GM12878 (cell line): ENCODE measurements around the gene TMEM235. TPM values are rescaled to one million over a fixed set of nuclear protein-coding genes. Genes with fewer than 3 reads are reported as not detected.

Experiments used
- ATAC-seq: fragments of 200-7000 bp; cut with Tn5 transposase; 3 replicates; pipeline ENCODE4 v1.9.1; 2020; ENCODE audit warnings: mild to moderate bottlenecking, moderate library complexity
- BruUV-seq: library from RNA; stranded (reverse); fragments of 400-500 nt; replicated peaks from 2 replicates; lab custom pipeline; 2021; lab: Mats Ljungman, UMichigan
- CTCF ChIA-PET: fragments of 300-600 bp; sonication (Branson Sonifier 250); formaldehyde crosslinking; extraction: SDS; loops from one replicate; lab custom pipeline; 2021; ENCODE audit warnings: inconsistent platforms; lab: Yijun Ruan, JAX
- POLR2A ChIA-PET: fragments of 350-600 bp; formaldehyde crosslinking; extraction: SDS; loops from one replicate; lab custom pipeline; 2021; ENCODE audit warnings: inconsistent platforms; lab: Charles Lee
- RAD21 ChIA-PET: fragments of 300-600 bp; sonication (Branson Sonifier 250); formaldehyde crosslinking; loops from one replicate; lab custom pipeline; 2023; ENCODE audit warnings: antibody characterized with exemption; ENCODE audit not compliant: unreplicated experiment; lab: Charles Lee
- SMC1A ChIA-PET: fragments of 300-600 bp; sonication (Branson Sonifier 250); formaldehyde crosslinking; loops from one replicate; lab custom pipeline; 2023; ENCODE audit not compliant: unreplicated experiment, uncharacterized antibody; lab: Charles Lee
- DNase-seq: peaks from one replicate; pipeline ENCODE4 v3.0.0-alpha.2; 2011; ENCODE audit warnings: low read depth, low spot score
- FAIRE-seq: peaks from 3 replicates; lab custom pipeline; 2011; peaks lifted over from hg19 to GRCh38; lab: Jason Lieb, UNC
- H2AFZ ChIP-seq: 2 replicates; pipeline ENCODE4 v1.6.0; 2011; ENCODE audit warnings: low read depth, low read length, control low read depth; ENCODE audit not compliant: control insufficient read depth
- H3K27ac ChIP-seq: 2 replicates; pipeline ENCODE4 v1.5.1; 2011; ENCODE audit warnings: control low read depth; ENCODE audit not compliant: control insufficient read depth, insufficient read depth
- H3K27me3 ChIP-seq, 2 experiments: replicated peaks in 1 of 2; 2 replicates each; pipeline versions ENCODE4 v1.6.0 to v1.6.1; 2011; ENCODE audit warnings: low read length in 1 of 2; ENCODE audit not compliant: control insufficient read depth in 2 of 2, insufficient read depth in 2 of 2
- H3K36me3 ChIP-seq, 2 experiments: 2 replicates each; pipeline ENCODE4 v1.5.1; 2011; ENCODE audit warnings: low read length in 1 of 2; ENCODE audit not compliant: control insufficient read depth in 2 of 2, insufficient read depth in 2 of 2
- H3K4me1 ChIP-seq: 2 replicates; pipeline ENCODE4 v1.6.1; 2011; ENCODE audit warnings: mild to moderate bottlenecking, low read length, moderate library complexity, mixed read lengths; ENCODE audit not compliant: control insufficient read depth, insufficient read depth
- H3K4me2 ChIP-seq: 2 replicates; pipeline ENCODE4 v1.6.0; 2011; ENCODE audit warnings: control low read depth; ENCODE audit not compliant: control insufficient read depth, insufficient read depth
- H3K4me3 ChIP-seq: fragments of 200-600 bp; sonication (generic); 2 replicates; pipeline ENCODE4 v1.5.1; 2016
- H3K79me2 ChIP-seq: 2 replicates; pipeline ENCODE4 v1.6.0; 2011; ENCODE audit warnings: low read length; ENCODE audit not compliant: control insufficient read depth, insufficient read depth
- H3K9ac ChIP-seq: 2 replicates; pipeline ENCODE4 v1.8.0; 2011; ENCODE audit warnings: low read length, control low read depth, mixed read lengths; ENCODE audit not compliant: control insufficient read depth, insufficient read depth
- H3K9me3 ChIP-seq: replicated peaks from 3 replicates; pipeline ENCODE4 v1.5.1; 2011; ENCODE audit warnings: mild to moderate bottlenecking, low read length; ENCODE audit not compliant: control insufficient read depth, insufficient read depth
- H4K20me1 ChIP-seq: 2 replicates; pipeline ENCODE4 v1.6.0; 2011; ENCODE audit not compliant: control insufficient read depth, insufficient read depth
- ATF2 ChIP-seq: IDR thresholded peaks from 2 replicates; pipeline ENCODE4 v1.6.1; 2012; ENCODE audit warnings: low read length, inconsistent platforms
- ATF7 ChIP-seq: fragments of 450-650 bp; IDR thresholded peaks from 2 replicates; pipeline ENCODE4 v1.6.1; 2016; ENCODE audit warnings: low read depth, mild to moderate bottlenecking
- BCLAF1 ChIP-seq: fragments of 450-650 bp; IDR thresholded peaks from 2 replicates; pipeline ENCODE4 v1.6.1; 2017; ENCODE audit warnings: antibody characterized with exemption, mild to moderate bottlenecking, moderate library complexity
- FOXM1 ChIP-seq: IDR thresholded peaks from 2 replicates; pipeline ENCODE4 v1.6.1; 2012; ENCODE audit warnings: low read depth, mild to moderate bottlenecking, inconsistent platforms, low read length, moderate library complexity
- IKZF2 ChIP-seq, 2 experiments: fragments of 450-650 bp; IDR thresholded peaks; 2 replicates each; pipeline ENCODE4 v1.6.1; 2017; ENCODE audit warnings: mild to moderate bottlenecking in 2 of 2, moderate library complexity in 2 of 2
- SMC3 ChIP-seq: IDR thresholded peaks from 2 replicates; pipeline ENCODE4 v1.6.1; 2011; ENCODE audit warnings: low read length, improper control_type of control experiment, borderline replicate concordance
- TARDBP ChIP-seq: IDR thresholded peaks from 2 replicates; pipeline ENCODE4 v1.6.1; 2016; ENCODE audit warnings: borderline replicate concordance
- ZNF274 ChIP-seq: IDR thresholded peaks from one replicate; pipeline ENCODE4 v1.8.0; 2011; ENCODE audit not compliant: insufficient read length, insufficient read depth
- WGBS: methylation state at CpG from one replicate; pipeline ENCODE4 v1.1.6; 2016; ENCODE audit warnings: low lambda C conversion rate; ENCODE audit not compliant: insufficient replicate concordance, insufficient coverage; ENCODE audit errors: missing lambda C conversion rate; 5-methylcytosine and 5-hydroxymethylcytosine counted together
- in situ Hi-C: fragments of 300-500 bp; cut with MboI; formaldehyde crosslinking; loops from 9 replicates; pipeline ENCODE4 v1.14.3; 2018; ENCODE audit warnings: mixed read lengths
- intact Hi-C: fragments of 100-400 bp; cut with micrococcal nuclease; formaldehyde crosslinking; loops from one replicate; pipeline ENCODE4 v1.14.2; 2022; ENCODE audit not compliant: unreplicated experiment
- polyA plus RNA-seq, 11 experiments: library from polyadenylated mRNA; depleted of rRNA in 4 of 11; unstranded in 6 of 11; stranded (reverse) in 5 of 11; fragments of >200 nt; fragmentation: Nextera tagmentation in 4 of 11; fragmentation: Illumina TruSeq in 1 of 11; extraction: Ambion mirVana in 4 of 11; extraction: Trizol in 1 of 11; gene quantifications; 1 replicate in 1 of 11; 2 replicates in 10 of 11; pipeline versions ENCODE4 v1.2.1 to v1.2.3, GENCODE V29; 2011 to 2016; ENCODE audit warnings: inconsistent platforms in 2 of 11, missing spikeins in 2 of 11, low read depth in 1 of 11
- total RNA-seq, 4 experiments: library from RNA; depleted of rRNA in 3 of 4; stranded (reverse); fragments of >200 nt in 3 of 4; fragmentation: Illumina TruSeq in 1 of 4; extraction: Trizol in 1 of 4; gene quantifications; 2 replicates each; pipeline versions ENCODE4 v1.2.1 to v1.2.3, GENCODE V29; 2013 to 2021

The TMEM235 gene
- total and polyA plus RNA-seq, 10 of the 15 experiments (the other 5 are each of a cell fraction or from before 2014, with no cell fraction given): not detected

GRCh38 chr17:78247304-78247703 lies 15.9 kb downstream of the TMEM235 start:
- POLR2A ChIA-PET: no interaction called here
- Histone ChIP-seq H3K4me3 (no peak overlapping the region), H2AFZ (no peak overlapping the region), H3K4me1 (peaks cover 26% of the 10 kb centered on the region), H3K9ac (no peak overlapping the region), H3K79me2 (no peaks in the 10 kb centered on the region), H3K27ac (no peak overlapping the region), H3K9me3 (no peaks in the 10 kb centered on the region), H3K27me3 (no peaks in the 10 kb centered on the region; a peak in 1 of 4 replicates), H3K4me2 (no peak overlapping the region), H3K36me3 (no peaks in the 10 kb centered on the region), H4K20me1 (no peaks in the 10 kb centered on the region)
- BruUV-seq: no TSS peak
- CTCF ChIA-PET: interaction anchor here (1.2 to 1.5 kb wide), 2 partner anchors 8 to 228 kb away, joined by 3 to 6 read pairs; no protein-coding TSS in a partner anchor
- intact Hi-C loops: no loop called here
- RAD21 ChIA-PET: no interaction called here
- SMC1A ChIA-PET: interaction anchor here (1.1 kb wide), 1 partner anchor 228 kb away, joined by 3 read pairs; no protein-coding TSS in a partner anchor
- in situ Hi-C loops: no loop called here
- DNase-seq: no peak
- no peak for TF ChIP-seq ATF7
- TF ChIP-seq ZNF274: no peak
- no peak for TF ChIP-seq FOXM1
- TF ChIP-seq BCLAF1: no peak
- TF ChIP-seq SMC3: no peak
- no peak for TF ChIP-seq TARDBP
- no peak for TF ChIP-seq ATF2
- TF ChIP-seq IKZF2 (IDR thresholded peaks at IDR 0.05): no peak
- 63% methylated on average over 8 of the region's 8 CpGs for WGBS
- no peak for ATAC-seq
- FAIRE-seq: no peak
